Activated T-helper 1 cell treated with anti-CD3 and anti-CD28 coated beads, Interleukin-2, amount 50 U/mL, for 16 hours (primary cell): ENCODE results near the gene FAM72D.
"Not testable (repeated sequence)": the region's sequence is repeated elsewhere in the genome, so short reads cannot be mapped to it uniquely, and the experiment has no call there.

Source experiments
- DNase-seq, 2 donors: peaks; one replicate each; pipeline ENCODE4 v3.0.0-alpha.2; 2020; ENCODE audit warnings: low read depth in 1 of 2, low spot score in 1 of 2

FAM72D gene

DNA sequence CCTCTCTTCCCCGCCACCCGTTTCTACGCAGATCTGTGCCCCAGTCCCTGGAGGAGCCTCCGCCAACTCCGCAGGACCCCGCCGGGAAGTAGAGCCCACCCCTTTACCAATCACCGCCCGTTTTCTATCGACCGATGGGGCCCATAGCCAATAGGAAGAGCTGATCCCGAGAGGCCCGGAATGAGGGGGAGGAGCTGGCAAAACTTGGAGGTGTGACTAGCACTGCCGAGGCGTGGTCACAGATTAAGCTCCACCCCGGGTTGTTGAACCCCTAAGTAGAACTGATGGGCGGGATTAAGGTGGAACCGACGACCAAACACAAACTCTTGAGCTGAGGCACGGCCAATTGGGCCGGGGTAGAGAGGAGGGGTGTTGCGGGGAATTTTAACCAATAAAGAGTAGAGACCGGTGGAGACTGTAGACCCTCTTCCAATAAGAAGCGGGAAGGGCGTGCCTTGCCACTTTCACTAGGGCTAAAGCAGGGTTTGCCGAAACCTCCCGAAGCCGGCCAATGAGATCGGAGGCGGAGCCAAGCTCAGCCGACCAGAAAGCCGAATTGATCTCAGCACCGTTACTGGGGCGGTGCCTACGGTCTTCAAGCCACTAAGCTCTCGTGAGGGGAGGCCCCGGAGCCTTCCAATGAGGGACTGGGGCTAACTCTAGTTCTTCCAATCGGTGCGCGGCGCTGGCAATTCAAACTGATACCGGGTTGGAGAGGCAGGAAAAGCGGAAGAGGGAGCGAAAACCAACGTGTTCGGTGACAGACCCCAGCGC, at the start of gene FAM72D, which contains the start of gene SRGAP2B:
Gene FAM72D (plus strand): TSS at position 691 of the 774 bp plus-strand sequence. CDS start 874 bp downstream, outside the sequence.
Gene SRGAP2B (minus strand): TSS at position 45 of the 774 bp plus-strand sequence. CDS start 2,427 bp downstream, outside the sequence.
- not testable (repeated sequence) for DNase-seq

DNA sequence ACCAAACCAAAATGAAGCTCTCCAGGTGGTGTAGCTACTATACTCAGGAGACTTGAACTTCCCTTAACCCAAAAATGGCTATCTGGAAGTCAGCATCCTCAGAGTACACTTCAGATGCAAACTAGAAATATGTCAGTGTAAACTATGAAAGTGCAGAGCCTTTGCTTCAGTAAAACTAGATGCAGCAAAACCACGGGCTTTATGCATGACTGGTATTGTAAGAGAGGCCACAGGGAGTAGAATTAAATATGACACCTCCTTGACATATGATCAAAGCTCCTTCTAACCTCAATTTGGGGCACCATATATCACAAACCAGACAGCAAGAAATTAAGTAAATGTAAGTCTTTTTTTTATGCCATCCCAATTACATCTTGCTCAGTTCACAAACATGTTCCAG, 48.2 kb upstream of the FAM72D start:
- not testable (repeated sequence) for DNase-seq

DNA sequence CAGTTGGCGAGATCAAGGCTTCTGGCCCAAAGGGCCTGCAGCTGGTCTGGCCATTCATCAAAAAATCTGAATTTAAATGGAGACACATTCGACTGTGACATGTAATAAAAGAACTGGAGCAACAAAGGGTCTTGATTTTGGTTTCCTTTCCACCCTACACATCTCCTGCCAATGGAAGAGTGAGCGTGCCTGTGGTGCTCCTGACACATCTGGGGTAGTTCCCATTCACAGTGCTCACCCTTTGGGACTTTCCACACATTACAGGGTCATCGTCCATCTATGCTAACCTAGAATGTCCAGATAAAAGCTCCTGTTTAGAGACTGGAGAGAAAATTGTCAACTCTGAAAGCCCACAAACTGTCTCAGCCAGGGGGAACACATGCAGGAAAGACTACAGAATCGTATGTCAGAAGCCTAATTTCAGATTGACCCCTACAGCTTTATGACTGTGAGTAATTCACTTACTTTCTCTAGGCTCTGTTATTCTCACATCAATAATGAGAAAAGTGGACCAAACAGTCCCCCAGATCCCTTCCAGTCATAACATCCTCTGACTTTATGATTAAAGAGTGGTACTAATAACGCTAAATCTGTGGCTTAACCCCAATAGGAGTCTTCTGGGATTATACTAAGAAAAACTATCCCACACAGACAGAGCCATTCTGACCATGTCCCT, 47.5 kb upstream of the FAM72D start:
- not testable (repeated sequence) for DNase-seq

DNA sequence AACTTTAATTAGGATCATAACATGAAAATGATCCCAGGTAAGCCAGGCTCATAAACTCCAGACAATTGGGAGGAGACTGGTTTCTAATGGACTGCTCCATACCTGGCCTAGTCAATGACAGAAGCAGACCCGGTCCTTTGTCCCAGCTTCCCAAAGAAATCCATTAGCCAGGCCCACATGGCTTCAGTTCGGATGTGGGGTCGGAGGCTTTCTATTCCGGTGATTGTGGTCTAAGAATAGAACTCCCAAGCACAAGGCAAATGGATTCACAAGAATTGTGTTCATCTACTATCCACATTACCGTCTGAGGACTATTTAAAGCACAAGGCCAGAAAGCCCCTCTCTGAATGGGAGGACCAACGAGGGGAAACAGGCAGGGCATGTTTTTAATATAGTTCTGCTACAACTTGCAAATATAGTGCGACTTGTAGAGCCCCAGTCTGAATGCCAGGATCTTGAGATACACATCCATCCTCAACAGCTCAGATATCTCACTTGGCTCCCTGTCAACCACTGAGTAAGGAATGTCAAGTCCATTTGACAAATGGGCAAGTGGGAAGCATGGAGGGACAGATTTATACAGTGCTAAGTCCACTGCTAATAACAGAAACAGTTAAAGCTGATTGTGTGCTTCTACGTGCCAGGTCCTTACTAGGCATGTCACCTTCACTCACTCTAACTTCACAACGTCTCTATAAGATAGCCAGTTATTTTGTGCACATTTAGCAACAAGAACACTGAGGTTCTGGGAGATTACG, 43.6 kb upstream of the FAM72D start:
- not testable (repeated sequence) for DNase-seq

DNA sequence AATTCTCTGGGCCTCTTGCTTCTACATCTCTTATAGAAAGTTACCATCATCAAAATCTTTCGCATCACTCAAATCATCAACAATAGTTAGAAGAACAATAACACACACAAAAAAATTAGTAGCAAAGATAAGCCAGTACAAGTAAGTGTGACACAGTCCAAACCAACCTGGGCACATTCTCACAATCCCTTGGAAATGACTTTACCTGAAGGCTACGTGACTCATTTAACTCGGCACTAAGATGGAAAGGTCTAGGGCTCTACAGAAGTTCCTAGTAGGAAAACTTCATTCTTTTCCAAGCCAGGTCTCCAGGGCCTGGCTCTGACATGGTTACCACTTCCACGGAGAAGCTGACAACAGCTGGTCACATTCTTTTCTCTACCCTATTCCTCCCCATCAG, 42.3 kb upstream of the FAM72D start:
- DNase-seq: not testable (repeated sequence)

DNA sequence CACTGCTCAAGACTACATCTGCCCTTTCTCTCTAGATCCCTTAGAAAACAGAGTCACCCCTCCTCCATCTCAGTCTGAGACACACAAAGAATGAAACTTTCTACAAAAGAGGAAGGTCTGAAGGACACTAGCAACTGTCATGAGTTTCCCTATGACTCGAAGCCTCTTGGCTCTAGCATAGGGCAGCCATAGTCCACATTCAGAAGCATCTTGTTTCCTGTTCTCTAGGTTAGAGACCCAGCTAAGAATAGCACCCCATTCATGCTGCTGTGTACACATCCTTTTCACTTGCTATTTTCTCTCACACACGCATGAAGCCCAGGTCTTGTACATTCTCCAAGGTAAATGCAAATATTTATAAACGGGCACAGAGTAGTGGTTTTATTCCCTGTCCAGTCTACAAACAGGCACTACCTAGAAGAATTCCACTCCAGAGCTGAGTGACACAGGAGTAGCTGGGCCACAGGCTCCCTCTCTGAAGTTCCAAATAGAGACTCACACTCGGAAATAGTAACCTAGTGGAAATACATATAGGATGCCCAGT, 40.5 kb upstream of the FAM72D start:
- DNase-seq: not testable (repeated sequence)

DNA sequence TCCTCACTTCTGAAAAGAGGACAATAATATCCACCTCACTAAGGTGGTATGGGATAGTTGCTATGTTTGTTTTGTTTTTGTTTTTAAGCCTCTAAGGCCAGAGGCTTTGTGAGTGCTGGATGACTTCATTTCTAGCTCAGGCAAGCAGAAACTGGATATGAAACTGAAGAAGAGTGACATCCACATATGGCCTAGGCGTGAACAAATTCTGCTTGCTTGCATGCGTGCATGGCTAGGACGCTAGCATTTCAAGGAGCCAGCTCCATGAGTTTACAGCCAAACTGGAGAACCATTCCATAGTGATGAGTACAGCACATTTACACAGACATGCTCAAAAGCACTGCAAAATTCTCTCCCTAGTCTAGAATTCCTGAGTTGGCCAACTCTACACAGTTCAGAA, 37.6 kb upstream of the FAM72D start:
- not testable (repeated sequence) for DNase-seq

DNA sequence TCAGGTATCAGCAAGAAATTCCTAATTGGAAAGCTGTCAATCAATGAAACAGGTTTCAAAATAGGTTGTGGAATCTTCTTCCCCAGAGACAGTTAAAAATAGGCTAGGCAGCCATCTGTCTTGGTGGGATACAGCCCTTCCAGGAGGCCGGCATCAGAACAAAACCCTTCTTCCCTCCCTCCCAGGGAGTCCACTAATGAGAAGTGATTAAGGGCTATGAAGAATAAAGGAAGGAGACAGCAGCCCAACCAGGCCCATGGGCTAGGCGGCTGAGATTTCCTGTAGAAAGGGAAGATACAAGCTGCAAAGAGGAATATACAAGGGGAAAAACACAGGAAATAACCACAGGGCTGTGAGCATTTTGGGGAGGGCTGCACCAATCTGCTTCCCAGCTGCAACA, 32.5 kb upstream of the FAM72D start:
- DNase-seq: not testable (repeated sequence)

DNA sequence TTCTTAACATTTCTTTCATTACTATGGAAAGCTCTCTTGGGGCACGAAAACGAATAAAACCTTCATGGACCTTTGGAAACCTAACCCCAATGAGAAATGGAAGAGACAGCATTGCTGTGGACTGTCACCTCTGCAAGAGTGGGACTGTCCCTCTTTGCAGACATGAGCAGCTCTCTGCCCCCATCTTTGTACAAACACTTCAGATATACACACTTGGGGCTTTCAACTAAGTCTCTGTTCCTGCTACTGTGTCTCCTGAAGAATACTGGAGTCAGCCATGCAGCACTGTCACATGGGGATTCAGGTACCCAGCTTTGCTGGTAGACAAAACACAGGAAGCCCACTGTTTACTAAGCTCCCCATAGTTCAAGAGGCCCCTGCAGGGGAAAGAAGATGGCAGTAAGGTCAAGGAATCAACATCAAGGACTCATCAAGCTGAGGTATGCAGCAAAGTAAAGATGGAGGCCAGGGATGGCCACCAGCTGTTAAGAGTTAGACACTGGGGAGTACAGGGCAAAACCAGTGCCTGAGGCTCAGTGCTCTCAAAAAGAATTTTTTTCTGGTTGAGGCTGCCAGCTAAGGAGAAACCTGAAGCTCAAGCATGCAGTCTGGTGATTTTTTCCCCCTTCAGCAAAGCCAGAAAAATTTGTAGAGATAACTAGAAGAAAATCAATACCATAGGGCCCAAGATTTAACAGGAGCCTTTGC, 31.7 kb upstream of the FAM72D start:
- not testable (repeated sequence) for DNase-seq

DNA sequence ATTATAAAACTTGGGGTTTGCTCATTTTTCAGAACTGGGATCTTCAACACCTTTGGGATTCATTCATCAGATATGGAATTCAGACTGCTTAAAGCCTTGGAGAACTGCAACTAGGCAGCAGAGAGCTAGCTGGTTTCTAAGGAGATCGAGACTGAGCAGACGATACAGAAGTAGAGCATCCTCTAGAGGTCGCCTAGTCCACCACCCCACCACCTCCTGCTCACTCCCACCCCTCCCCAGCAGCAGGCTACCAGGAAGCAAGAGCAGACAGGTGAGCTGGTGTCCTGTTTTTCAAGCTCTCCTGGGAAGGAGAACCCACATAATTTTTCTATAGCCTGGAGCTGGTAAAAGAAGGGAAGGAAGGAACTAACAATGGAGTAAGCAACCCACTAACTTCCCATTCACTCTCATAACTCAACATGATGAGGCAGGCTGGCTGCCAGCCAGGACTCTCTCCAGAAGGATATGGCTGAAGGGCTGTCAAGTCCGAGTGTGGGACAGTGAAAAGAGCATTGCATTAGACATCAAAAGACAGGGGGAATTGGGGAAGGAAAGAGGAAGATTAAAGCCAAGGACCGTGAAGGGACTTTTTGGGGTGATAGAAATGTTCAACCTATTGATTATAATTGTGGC, 30.5 kb upstream of the FAM72D start:
- DNase-seq: not testable (repeated sequence)

DNA sequence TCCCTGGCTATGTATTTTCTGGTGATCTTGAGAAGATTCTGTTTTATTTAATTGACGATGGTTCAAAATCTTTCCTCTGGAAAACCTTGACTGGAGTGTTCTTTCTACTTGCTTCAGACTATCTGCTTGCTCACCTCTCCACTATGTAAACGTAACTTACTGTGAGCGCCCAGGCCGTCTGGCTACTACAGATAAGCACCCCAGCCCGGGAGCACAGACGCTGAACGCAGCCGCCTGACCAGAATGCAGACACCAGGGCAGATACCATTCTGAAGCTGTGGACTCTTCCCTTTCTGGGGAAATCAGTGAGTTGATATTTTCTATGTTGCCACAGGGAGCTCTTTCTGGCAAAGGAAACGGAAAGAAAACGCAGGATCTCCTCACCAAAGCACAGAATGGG, 29.3 kb upstream of the FAM72D start:
- not testable (repeated sequence) for DNase-seq

DNA sequence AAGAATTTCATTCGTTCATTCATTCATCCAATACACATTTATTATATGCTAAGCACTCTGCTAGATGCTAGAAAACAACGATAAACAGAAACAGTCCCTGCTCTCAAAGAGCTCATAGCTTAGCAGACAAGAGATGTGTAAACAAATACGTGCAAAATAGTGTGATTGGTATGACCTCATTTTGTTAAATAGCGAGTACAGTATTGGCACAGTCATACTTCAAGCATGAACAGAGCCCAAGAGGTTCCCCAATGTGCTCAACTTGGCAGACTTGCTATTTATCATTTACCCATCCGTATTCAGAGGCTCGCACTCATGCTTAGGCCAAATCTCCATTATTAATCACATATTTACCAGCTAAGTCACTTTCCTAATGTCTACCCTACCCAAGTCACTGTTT, 24.2 kb upstream of the FAM72D start:
- DNase-seq: not testable (repeated sequence)

DNA sequence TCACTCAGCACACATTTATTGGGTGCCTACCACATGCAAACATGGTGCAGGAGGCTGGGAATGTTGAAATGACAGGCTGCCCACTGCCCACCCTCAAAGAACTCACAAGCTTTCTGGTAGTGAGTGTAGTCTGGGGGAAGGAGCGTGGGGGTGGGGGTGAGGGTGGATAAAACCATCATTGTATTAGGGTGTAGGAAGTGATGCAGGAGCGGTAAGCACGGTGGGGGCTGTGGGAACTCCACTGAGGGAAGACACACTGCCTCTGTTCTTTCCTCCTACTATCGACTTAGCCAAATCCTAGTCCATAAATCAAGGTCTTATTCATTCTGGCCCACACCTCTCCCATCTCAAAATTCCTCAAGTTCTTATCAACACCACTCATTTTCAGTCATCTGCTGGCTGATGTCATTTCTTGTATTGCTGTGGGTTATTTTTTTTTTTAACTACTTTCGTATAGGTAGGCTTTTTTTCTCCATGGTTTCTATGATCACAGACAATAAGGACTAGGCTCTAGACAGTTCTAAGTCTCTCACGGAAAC, 21.7 kb upstream of the FAM72D start:
- not testable (repeated sequence) for DNase-seq

DNA sequence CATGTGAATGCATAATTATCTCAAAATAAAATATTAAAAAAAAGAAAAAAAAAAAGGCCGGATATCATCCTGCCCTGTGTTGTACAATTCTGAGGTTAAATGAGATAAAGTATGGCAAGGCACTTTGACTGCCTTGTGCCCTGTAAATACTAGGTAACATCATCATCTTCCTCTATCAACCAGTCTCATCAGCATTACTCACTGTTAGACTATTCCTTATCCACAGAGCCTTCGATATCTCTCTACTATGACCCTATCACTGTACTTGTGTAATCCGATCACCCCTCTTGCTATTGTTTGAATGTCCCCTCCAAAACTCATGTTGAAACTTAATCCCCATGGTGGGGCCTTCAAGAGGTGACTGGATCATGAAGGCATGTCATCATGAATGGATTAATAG, 18.9 kb upstream of the FAM72D start:
- DNase-seq: not testable (repeated sequence)

DNA sequence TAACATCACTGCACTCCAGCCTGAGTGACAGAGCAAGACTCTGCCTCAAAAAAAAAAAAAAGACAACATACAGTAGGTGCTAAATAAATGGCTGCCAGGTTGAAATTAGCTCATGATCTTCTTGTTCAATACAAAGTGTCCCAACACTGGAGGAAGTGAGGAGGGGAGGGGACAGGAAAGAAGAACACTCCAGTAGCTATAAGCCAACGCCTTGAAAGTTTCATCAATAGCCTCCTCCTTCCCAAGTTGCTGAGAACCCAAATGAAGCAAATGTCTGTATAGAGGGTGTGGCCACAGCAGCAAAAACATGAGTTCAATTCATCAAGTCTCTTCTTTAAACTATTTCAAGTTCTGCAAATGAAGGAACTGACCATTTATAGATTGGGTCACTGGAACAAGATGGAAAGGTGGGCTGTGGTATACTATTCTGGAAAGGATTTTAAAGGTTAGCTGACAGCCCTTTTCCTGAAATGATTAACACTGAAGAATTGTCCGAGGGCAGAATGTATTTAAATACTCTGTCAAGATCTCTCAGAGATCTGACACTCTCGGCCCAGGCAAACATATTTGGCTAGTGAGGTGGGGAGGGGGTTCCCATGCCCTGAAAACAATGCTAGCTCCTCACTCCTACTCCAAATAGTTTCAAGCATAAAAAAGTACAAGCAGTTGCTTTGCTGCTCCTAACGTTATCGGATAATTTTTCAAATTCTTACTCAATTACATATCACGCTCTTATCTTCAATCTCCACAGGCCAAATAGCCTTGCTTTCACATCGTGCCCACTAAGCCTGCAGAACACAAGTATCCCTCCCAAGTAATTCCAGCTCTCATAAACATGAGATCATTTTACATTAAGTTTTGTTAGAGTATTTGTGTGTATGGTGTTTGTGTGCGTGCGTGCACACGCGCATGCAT, 17.6 kb upstream of the FAM72D start:
- not testable (repeated sequence) for DNase-seq

DNA sequence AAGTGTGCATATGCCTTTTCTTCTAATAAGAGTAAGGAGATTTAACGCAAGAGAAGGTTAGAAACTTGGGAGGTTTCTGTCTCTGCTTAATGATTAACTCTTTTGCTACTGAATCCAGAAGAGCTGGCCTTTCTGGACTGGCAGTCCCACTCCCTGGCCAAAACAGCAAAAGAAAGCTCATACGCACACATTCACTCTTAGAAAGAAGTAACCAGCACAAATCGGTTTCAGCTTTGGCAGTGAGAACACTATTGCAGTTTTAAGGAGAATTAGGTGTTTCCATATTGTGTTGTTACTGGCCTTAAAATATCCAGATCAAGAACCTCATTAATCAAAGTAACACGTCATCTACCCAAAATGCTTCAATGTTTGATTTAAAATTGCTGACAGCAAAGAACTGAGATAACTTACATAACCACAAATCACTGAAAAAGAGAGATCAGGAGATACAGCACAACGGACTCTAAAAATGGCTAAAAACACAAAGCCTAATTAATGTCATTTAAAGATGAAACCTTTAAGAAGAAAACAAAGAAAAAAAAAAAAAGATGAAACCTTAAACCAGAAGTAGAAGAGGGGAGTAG, 16.9 kb upstream of the FAM72D start:
- not testable (repeated sequence) for DNase-seq

DNA sequence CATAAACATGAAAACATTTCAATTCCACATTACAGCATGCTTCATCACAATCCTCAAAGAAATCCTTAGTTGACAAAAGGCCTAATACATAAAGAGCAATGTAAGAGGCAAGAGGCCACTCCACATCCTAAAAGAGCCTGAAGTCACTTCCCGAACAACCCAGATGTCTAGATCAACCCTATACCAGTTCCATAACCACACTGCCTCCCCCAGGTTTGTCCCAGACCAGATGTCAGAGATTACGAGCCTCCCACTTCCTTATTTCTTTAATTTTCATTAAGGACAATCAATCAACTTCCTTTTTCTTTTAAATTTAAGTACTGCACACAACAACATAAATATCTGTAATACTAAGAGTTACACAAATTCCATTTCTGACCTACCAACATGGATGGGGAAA, 16.0 kb upstream of the FAM72D start:
- DNase-seq: not testable (repeated sequence)

DNA sequence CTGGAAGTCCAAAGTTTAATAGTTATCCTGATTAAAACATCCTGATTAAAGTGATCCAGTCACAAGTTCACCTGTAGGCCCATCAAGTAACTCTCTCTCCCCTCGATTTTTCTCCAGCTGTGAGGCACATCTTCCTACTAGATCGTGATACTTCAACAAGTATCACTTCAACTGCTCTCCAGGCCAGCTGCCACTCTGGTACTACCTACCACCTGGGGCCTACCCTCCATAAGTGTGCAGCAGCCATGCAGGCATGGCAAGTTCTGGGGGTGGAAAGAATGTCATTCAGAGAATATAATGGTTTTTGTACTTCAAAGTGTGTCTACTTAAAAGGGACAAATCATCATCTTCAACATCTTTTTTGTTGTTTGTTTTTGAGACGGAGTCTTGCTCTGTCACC, 15.6 kb upstream of the FAM72D start:
- not testable (repeated sequence) for DNase-seq
